NCI-H460 (cell line): ENCODE measurements around the gene ASTN1. TPM values are rescaled to one million over a fixed set of nuclear protein-coding genes. Genes with fewer than 3 reads are reported as not detected.

Experiments used
- DNase-seq: peaks from one replicate; pipeline ENCODE4 v3.0.0-alpha.2; 2016; ENCODE audit warnings: low read depth; ENCODE audit errors: extremely low read depth
- small RNA-seq, 2 experiments: library from RNA; depleted of rRNA; stranded (forward); fragments of <200 nt; gene quantifications; one replicate each; pipeline ENCODE3, GENCODE V24; 2014
- total RNA-seq: library from RNA; depleted of rRNA; stranded (reverse); fragments of >200 nt; shearing (Covaris generic); gene quantifications from 2 replicates; pipeline ENCODE4 v1.2.3, GENCODE V29; 2014; rRNA removed

Gene ASTN1
- total RNA-seq, 1 experiment from 2014 or later, result 0.47 TPM

DNA sequence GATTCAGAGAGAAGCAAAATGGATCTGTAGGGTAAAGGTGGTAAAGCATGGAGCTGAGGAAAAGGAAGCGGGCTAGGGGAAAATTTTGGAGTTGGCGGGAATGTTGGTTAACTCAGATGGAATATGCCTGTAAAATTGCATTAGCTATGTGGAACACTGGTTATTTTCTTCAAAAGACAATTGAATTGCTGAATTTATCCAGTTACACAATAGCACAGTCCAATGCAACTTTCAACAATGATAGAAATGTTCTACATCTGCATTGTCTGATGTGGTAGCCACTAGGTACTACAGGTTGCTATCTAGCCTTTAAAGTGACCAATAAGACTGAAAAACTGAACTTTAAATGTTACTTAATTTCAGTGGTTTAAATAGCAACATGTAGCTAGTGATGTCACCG, 315.2 kb downstream of the ASTN1 start:
- no peak for DNase-seq

- DNase-seq, result no peak
These were observed 317.5 kb downstream of the ASTN1 start for GRCh38 chr1:176847052-176847451.

DNA sequence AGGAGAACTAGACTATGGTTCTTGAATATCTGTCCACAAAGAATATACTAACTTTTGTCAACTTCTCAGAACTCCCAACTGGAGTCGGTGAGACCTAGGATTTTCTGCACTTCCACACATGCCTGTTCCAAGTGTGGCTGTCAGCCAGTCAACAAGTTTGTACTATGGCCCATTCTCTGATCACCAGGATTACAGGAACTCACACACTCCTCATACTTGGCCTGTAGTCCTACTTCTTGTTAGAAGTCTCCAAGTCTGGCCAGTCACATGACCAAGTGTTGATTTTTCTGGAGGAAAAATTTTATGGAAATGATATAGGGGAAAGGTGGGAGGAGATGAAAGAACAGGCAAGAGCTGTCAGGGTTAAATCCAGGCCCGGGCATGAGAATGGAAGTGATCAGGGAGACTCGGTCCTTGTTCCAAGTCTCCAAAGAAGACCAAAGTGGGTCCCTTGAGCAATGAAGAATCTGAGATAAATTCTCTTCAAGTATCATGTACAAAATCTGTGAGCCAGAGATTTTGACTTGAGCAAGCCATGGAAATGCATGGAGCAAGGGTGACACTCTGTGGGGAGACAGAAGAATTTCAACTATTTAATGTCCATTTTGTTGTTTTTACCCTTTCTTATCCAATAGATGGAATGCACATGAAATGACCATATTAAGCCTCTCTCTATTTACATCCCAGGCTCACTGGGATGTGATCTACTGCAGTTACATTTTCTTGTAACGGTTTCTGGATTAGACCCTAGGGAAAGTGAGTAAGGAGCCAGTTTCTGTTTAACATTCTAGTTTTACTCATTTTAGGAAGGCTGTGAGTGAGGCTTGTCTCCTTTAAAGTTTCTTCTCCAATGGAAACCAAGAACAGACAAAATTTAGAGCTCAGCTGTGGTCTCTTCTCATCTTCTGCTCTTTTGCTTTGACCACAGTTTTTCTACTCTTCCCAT, 320.9 kb downstream of the ASTN1 start:
- DNase-seq, result peak; percentile 36

GRCh38 chr1:176841238-176841637, 323.3 kb downstream of the ASTN1 start:
- DNase-seq, result no peak

DNA sequence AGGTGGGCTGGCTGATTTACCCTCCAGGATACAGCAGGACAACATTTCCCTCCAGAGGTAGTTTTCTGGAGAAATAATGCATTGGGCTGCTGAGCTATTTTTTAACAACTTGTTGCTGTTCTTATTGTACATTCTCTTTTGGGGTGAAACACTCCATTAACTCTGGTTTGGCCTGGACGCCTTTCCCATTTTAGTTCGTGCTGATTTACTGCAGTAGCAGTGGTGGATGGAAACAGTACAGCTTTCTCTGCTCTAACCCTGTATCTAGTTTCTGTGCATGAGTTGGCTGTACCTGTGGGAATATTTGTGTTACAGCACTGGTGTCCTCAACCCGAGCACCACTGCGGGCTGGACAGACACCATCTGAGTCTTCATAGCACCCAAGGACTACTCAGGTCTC, 325.3 kb downstream of the ASTN1 start:
- no peak for DNase-seq

DNA sequence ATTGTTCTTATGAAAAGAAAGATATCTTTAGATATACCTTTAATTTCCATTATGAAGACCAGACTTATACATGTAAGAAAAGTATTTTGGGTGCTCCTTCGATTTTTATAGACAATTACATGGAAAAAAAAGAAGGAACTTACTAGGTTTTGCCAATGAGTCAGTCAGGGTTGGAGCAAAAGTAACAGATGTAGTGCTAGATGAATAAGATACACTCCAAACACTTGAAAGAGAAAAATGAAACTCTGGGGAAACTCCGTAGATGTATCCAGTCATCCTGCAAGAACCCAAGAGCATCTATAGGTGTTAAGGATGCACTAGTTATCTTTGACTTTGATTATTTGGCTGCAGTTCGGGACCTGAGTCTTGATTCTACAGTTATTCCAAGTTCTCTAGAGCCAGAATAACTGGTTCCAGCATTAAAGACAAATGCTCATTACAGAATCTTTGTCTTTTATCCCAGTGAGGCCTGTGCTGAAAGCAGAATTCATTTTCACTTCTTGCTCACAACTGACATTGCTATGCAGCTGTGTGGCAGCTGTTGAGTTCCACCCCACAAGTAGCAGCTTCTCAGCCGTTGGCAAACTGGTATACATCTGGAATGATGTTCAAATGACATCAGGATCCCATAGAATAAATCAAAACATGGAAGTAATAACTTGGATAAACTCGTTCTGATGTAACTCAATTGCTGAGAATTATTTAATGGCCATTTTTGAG, 326.1 kb downstream of the ASTN1 start:
- DNase-seq, result no peak

- DNase-seq, result no peak
These were observed 326.8 kb downstream of the ASTN1 start for GRCh38 chr1:176837708-176838107.

- no peak for DNase-seq
These were observed 333.4 kb downstream of the ASTN1 start for GRCh38 chr1:176831150-176831549.

DNA sequence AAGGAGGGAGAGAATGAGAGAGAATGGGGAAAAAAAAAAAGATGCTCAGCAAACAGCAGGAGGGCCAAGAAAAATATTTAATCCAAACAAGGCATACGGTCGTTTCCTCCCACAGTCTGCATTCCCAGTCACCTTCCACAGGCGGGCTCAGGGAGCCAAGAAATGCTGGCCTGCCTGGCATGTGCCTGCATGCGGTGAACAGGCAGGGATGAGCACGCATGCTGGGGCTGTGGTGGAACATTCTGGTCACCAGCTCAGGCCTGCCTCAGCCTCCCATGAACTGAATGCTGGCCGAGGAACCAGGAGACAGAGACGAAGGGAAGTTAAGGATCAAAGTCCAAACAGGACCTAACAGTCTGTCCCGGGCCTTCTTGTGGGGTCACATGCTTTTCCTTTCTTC, 335.3 kb downstream of the ASTN1 start:
- no peak for DNase-seq

DNA sequence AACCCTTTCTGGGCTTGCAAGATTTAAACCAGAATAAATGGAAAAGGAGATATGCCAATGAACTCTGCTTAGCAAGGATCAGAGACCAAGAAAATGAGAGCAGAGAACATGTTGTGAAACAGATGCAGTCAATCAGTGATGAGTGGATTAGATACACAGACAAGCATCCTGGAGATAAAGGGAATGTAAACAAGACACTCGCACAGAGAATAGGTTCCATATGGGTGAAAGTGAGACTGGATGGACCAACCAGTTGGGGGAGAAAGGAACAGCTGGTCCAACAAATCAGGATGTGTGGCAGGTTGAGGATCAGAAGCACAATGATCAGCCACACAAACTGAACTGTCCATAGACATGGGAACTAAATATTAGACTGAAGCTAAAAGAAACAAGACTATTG, 338.2 kb downstream of the ASTN1 start:
- DNase-seq, result no peak

DNA sequence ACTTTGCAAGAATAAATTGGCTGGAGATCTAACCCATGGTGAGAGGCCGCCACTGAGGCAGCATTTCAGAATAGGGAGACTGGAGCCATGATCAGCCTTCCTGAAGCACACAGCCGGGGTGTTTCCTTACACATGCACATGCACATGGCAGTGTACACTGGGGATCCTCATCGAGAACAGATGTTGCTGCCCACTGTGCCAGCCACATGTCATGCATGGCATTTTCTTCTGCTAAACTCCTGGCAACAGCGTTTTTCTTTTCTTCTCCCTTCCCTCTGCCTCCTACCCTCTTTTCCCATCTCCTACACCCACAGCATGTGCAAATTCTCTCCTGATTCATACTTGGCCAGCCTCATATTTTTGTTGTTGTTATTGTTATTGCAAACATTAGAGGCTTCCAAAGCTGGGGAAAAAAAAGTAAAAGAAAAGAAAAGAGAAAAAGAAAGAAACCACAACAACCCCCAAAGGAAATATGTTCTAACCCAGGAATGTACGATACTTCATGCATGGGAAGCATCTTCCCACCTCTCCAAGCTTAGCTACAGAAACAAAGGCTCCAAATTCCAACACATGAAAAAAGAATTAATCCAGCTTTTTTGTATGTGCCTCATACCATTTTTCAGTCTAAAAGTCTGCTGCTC, 344.0 kb downstream of the ASTN1 start:
- DNase-seq, result no peak

DNA sequence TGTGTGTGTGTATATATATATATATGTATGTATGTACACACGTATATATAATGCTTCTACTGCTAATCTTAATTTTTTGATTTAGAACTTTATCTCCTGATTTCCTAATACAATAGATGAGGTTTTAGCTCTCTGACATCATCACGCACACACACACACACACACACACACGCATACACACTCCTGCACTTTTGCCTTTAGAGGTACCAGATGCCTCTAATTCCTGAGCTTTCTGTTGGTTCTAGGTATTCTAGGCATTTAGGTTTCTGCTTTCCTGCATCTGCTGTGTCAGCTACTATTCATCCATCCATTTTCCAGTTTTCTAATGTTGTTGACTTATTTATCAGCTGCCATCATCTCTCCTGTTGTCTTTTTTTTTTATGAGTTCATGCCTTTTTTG, 348.3 kb downstream of the ASTN1 start:
- DNase-seq, result no peak

GRCh38 chr1:176815621-176816020, 348.9 kb downstream of the ASTN1 start:
- DNase-seq, result no peak

DNA sequence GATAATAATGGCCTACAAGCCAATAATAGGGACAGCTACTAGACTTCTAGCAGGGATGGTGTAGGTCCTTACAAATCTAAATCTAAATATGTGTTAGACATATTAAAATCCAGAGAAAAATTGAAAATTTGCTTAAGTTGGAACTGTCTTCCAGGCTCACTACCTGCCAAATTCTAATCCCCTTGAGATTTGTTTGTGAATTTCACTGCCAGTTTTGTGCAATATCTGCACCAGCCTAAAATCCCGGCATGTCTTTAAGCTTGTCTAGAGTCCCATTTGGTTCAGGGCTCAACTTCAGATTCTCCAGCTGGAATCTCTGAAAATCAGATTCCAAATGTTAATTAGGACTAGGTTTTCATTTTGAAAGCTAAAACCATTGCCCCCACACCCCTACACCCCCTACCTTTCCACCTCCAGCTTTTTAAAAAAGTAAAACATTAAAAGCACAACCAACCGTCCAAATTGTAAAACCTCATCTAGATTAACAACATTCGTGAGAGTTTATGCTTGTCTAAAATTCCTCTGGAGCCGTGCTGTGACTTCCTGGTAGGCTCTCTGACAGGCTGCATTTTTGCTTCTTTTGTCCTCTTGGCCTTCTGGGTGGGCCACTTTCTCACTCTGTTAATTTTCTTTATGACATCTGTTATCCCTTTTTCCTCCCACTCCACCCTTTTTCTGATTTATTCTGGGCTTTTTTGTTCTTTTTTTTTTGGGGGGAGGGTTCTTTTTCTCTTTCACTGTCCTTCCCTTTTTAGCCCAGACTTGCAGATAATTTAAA, 352.8 kb downstream of the ASTN1 start:
- DNase-seq, result no peak

GRCh38 chr1:176809292-176809691, 355.2 kb downstream of the ASTN1 start:
- DNase-seq, result no peak

Small RNA genes within 50 kb of the gene (small RNA-seq; reads per million reads assigned to genes)
- 0 to 0.12 reads per million in 2 experiments for gene MIR488

Other genes with a start within 250 kb of the ASTN1 start
- 0.92 and 1.2 TPM in 2 replicates for gene BRINP2, start 6.2 kb upstream of the ASTN1 start, total RNA-seq